GM20000 (cell line): Measurements from ENCODE around the gene AK6.

ENCODE experiments used
- DNase-seq: peaks from one replicate; pipeline ENCODE4 v3.0.0; 2012; ENCODE audit warnings: low spot score
- CTCF ChIP-seq: IDR thresholded peaks from 2 replicates; pipeline ENCODE4 v1.5.1; 2012; ENCODE audit warnings: mild to moderate bottlenecking, control low read depth; ENCODE audit errors: extremely low read depth, missing control alignments

The AK6 gene

GRCh38 chr5:69369340-69370121, at the start of gene AK6, which contains the start of the genes RAD17 and TAF9:
Gene AK6 (minus strand): TSS chr5:69369520. CDS start chr5:69369490, 30 bp downstream.
Gene RAD17 (plus strand): TSS chr5:69369818. CDS start chr5:69372209, 2,391 bp downstream.
Gene TAF9 (minus strand): TSS chr5:69369520. CDS start chr5:69365737, 3,783 bp downstream.
- DNase-seq, result peak; percentile 91
- TF ChIP-seq CTCF, result no peak

GRCh38 chr5:69418554-69418953, 49.2 kb upstream of the AK6 start:
- TF ChIP-seq CTCF, result no peak
- DNase-seq, result no peak

GRCh38 chr5:69416699-69417098, 47.4 kb upstream of the AK6 start:
- DNase-seq, result no peak
- no peak for TF ChIP-seq CTCF

GRCh38 chr5:69416180-69416579, 46.9 kb upstream of the AK6 start:
- no peak for DNase-seq
- TF ChIP-seq CTCF, result no peak

GRCh38 chr5:69415584-69415958, 46.3 kb upstream of the AK6 start:
- DNase-seq, result peak; percentile 25
- TF ChIP-seq CTCF, result no peak

- no peak for TF ChIP-seq CTCF
- DNase-seq, result peak; percentile 80
These were observed 45.7 kb upstream of the AK6 start, which contains the start of gene MARVELD2 for GRCh38 chr5:69414885-69415583. Gene MARVELD2 (plus strand): TSS chr5:69415116. CDS start chr5:69419386, 4,270 bp downstream.
